Natural killer cell (primary cell): ENCODE data around the gene ARL15. TPM values are rescaled to one million over a fixed set of nuclear protein-coding genes. Genes with fewer than 3 reads are reported as not detected.
A peak's percentile ranks its signal among the peaks of the same experiment; 100 is the strongest.

ENCODE experiments used
- ATAC-seq, 3 donors: fragments of 150-1000 bp in 2 of 3; fragments of 200-7000 bp in 1 of 3; cut with Tn5 transposase; 1 replicate in 1 of 3; 2 replicates in 2 of 3; pipeline ENCODE4 v1.10.0; 2021; ENCODE audit warnings: mild to moderate bottlenecking in 2 of 3, moderate library complexity in 2 of 3
- DNase-seq, 2 donors: peaks; one replicate each; pipeline versions ENCODE4 v3.0.0 to v3.0.0-alpha.2; 2013 to 2021; ENCODE audit warnings: mixed read lengths in 1 of 2
- H3K27ac ChIP-seq: one replicate; pipeline ENCODE4 v1.5.1; 2013; ENCODE audit warnings: mild to moderate bottlenecking, low read length
- H3K27me3 ChIP-seq: one replicate; pipeline ENCODE4 v1.6.1; 2013; ENCODE audit warnings: low read length; ENCODE audit not compliant: control insufficient read depth, insufficient read depth
- H3K36me3 ChIP-seq: one replicate; pipeline ENCODE4 v1.6.1; 2013; ENCODE audit warnings: low read length; ENCODE audit not compliant: control insufficient read depth, insufficient read depth
- H3K4me1 ChIP-seq: one replicate; pipeline ENCODE4 v1.6.1; 2013; ENCODE audit warnings: low read length; ENCODE audit not compliant: control insufficient read depth, insufficient read depth
- H3K4me3 ChIP-seq: one replicate; pipeline ENCODE4 v1.5.1; 2013; ENCODE audit warnings: low read length
- H3K9me3 ChIP-seq: one replicate; pipeline ENCODE4 v1.6.1; 2013; ENCODE audit warnings: low read length; ENCODE audit not compliant: control insufficient read depth, insufficient read depth
- H3K27ac Mint-ChIP-seq, 2 donors: one replicate each; pipeline ENCODE4 v1.8.0; 2022; ENCODE audit warnings: mild to moderate bottlenecking in 2 of 2, mixed read lengths in 2 of 2, moderate library complexity in 1 of 2
- H3K27me3 Mint-ChIP-seq, 2 donors: one replicate each; pipeline ENCODE4 v1.8.0; 2022; ENCODE audit warnings: low read depth in 2 of 2, mixed read lengths in 2 of 2
- H3K36me3 Mint-ChIP-seq: one replicate; pipeline ENCODE4 v1.8.0; 2022; ENCODE audit warnings: mixed read lengths
- H3K4me1 Mint-ChIP-seq, 2 donors: one replicate each; pipeline ENCODE4 v1.8.0; 2022; ENCODE audit warnings: mixed read lengths in 2 of 2
- H3K4me3 Mint-ChIP-seq: one replicate; pipeline ENCODE4 v1.8.0; 2022; ENCODE audit warnings: mild to moderate bottlenecking, moderate library complexity, mixed read lengths
- H3K9me3 Mint-ChIP-seq, 2 donors: one replicate each; pipeline ENCODE4 v1.8.0; 2022; ENCODE audit warnings: mixed read lengths in 2 of 2
- CTCF ChIP-seq: fragments of 200-600 bp; IDR thresholded peaks from one replicate; pipeline ENCODE4 v1.8.0; 2022; ENCODE audit warnings: antibody characterized with exemption
- WGBS: methylation state at CpG from one replicate; pipeline ENCODE4 v1.1.7; 2013; ENCODE audit warnings: missing lambda C conversion rate; ENCODE audit not compliant: insufficient coverage; 5-methylcytosine and 5-hydroxymethylcytosine counted together
- intact Hi-C: fragments of 100-400 bp; cut with micrococcal nuclease; formaldehyde crosslinking; loops from one replicate; pipeline ENCODE4 v1.14.2; 2022
- total RNA-seq, 4 donors: library from RNA; stranded (reverse); fragments of 120-200 nt in 1 of 4; gene quantifications; one replicate each; pipeline versions ENCODE4 v1.2.3 to v1.2.4, GENCODE V29; 2013 to 2022

ARL15 gene
- total RNA-seq, 3 donors from 2014 or later (not counting 1 experiment from before 2014, with no cell fraction given), result 28.9 to 35.1 (median 33.1) TPM

GRCh38 chr5:54093081-54093492 is 217.3 kb downstream of the ARL15 start:
- Mint-ChIP-seq H3K4me3 (no peak overlapping the region), H3K27ac (no peak overlapping the region), H3K36me3 (no peaks in the 10 kb centered on the region), H3K9me3 (no peaks in the 10 kb centered on the region), H3K27me3 (no peaks in the 10 kb centered on the region), H3K4me1 (peaks cover 0 to 3% of the 10 kb centered on the region in 2 donors)
- 100% methylated on average over 1 of the region's 1 CpG for WGBS
- Histone ChIP-seq H3K4me1 (no peaks in the 10 kb centered on the region), H3K4me3 (no peak overlapping the region), H3K36me3 (no peaks in the 10 kb centered on the region), H3K27me3 (no peaks in the 10 kb centered on the region), H3K9me3 (no peaks in the 10 kb centered on the region), H3K27ac (no peak overlapping the region)
- intact Hi-C loops, result no loop called here
- no peak for TF ChIP-seq CTCF
- DNase-seq, result peak in 1 of 2 donors; percentile 1
- no peak for ATAC-seq

- no peak overlapping the region for H3K27ac ChIP-seq
- no peaks in the 10 kb centered on the region for H3K9me3 ChIP-seq
- no peak overlapping the region for H3K4me3 ChIP-seq
- no peaks in the 10 kb centered on the region for H3K27me3 ChIP-seq
- peaks cover 0 to 8% of the 10 kb centered on the region in 2 donors for H3K4me1 Mint-ChIP-seq
- H3K36me3 ChIP-seq, result no peaks in the 10 kb centered on the region
- no peak for ATAC-seq
- intact Hi-C loops, result no loop called here
- no peaks in the 10 kb centered on the region for H3K9me3 Mint-ChIP-seq
- no peak for TF ChIP-seq CTCF
- 98% methylated on average over 9 of the region's 9 CpGs for WGBS
- H3K36me3 Mint-ChIP-seq, result no peaks in the 10 kb centered on the region
- H3K4me1 ChIP-seq, result no peaks in the 10 kb centered on the region
- no peak overlapping the region for H3K4me3 Mint-ChIP-seq
- no peaks in the 10 kb centered on the region for H3K27me3 Mint-ChIP-seq
- DNase-seq, result no peak
- H3K27ac Mint-ChIP-seq, result no peak overlapping the region
Observed at GRCh38 chr5:54091307-54092130, 218.9 kb downstream of the ARL15 start.

GRCh38 chr5:54090495-54091120 is 219.8 kb downstream of the ARL15 start:
- H3K27ac ChIP-seq, result no peak overlapping the region
- H3K9me3 ChIP-seq, result no peaks in the 10 kb centered on the region
- H3K27ac Mint-ChIP-seq, result no peak overlapping the region
- ATAC-seq, result no peak
- H3K4me3 Mint-ChIP-seq, result no peak overlapping the region
- no peaks in the 10 kb centered on the region for H3K36me3 Mint-ChIP-seq
- H3K4me1 ChIP-seq, result no peaks in the 10 kb centered on the region
- no peak overlapping the region for H3K4me3 ChIP-seq
- DNase-seq, result no peak
- no peaks in the 10 kb centered on the region for H3K9me3 Mint-ChIP-seq
- TF ChIP-seq CTCF, result no peak
- no peaks in the 10 kb centered on the region for H3K27me3 ChIP-seq
- H3K4me1 Mint-ChIP-seq, result peaks cover 0 to 8% of the 10 kb centered on the region in 2 donors
- no peaks in the 10 kb centered on the region for H3K27me3 Mint-ChIP-seq
- intact Hi-C loops, result no loop called here
- H3K36me3 ChIP-seq, result no peaks in the 10 kb centered on the region
- WGBS, result no CpG with 5 or more reads among the region's 1 CpG
